Measurements from ENCODE around the gene MAP2K3.
"Not testable (repeated sequence)": the region's sequence is repeated elsewhere in the genome, so short reads cannot be mapped to it uniquely, and the experiment has no call there.

Gene MAP2K3

DNA sequence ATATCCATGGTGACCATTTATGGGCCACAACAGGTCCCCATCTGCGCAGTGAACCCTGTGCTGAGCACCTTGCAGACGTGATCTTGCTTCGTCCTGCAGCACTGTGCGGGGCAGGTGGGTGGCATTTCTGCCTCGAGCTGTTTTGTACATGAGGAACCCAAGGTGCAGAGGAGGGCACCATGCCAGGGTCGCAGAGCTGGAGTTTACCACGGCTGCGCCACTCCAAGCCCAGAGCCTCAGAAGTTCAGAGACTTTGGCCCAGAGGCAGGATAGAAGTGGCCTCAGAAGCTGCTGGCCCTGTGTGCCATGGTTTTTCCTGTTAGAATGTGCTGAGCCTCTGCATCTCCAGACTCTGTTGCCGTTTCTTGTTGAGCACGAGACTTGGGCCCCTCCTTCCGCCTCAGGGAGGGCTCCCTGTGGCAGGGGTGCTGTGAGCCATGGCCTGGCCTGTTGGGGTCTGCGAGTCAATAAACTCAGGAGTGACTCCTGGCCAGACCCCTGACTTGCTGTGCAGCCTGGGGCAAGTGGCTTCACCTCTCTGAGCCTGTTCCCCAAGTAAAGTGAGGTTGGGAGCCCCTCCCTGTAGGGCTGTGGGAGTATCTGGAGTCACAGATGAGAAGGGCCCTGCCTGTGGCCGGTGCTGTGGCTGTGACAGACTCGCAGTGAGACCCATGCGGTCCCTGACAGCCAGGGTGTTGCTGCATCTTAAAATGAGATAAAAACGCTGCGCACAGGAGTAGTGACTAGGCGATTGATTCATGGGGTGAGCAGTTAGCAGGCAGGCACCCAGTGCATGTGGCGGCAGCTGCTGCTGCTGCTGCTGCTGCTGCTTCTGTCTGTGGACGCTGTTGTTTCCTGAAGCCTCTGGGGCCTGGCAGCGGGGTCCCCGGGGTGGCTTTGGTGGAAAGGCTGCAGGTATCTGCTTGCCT is 11.8 kb downstream of the MAP2K3 start:
- DNase-seq (ENCODE audit: low spot score): no peak

DNA sequence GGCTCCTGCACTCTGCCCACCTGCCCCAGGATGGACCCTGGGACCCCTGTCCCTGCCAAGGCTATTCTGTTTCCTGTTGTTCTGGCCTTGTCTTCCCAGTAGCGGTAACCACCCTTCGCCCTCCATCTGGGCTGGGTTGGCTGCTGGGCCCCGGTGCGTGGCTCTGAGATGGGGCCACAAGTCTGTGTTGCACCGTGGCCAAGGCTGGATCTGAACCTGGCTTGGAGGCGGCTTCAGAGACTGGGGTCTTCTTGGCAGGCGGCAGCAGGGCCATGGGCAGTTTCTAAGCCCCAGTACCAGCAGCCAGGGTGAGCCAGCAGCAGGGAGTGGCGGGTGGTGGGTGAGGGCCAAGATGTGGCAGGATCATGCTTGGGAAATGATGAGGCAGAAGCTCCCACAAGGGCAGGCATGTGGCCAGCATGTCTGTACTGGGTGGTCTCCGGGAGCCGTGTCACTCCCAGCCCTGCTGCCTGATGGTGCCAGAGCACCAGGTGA is 12.6 kb downstream of the MAP2K3 start:
- no peak for DNase-seq (ENCODE audit: low spot score)

DNA sequence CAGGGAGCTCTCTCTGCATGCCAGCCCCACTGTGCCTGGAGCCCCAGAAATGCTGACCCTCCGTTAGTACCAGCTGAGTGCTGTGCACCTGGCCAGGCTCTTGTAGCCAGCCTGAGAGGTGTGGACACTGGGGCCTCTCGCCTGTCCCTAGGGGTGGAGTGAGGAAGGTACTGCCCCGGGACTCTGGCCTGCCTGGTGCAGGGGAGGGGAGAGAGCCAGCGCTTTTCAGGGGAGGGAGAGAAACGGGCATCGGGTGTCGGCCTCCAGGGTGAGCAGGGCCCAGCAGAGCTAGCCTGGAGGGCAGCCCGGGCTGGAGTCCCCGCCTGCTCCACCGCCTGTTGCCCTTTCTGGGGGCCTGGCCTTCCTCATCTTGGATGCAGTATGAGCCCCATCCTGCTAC is 13.1 kb downstream of the MAP2K3 start:
- no peak for DNase-seq (ENCODE audit: low spot score)

DNA sequence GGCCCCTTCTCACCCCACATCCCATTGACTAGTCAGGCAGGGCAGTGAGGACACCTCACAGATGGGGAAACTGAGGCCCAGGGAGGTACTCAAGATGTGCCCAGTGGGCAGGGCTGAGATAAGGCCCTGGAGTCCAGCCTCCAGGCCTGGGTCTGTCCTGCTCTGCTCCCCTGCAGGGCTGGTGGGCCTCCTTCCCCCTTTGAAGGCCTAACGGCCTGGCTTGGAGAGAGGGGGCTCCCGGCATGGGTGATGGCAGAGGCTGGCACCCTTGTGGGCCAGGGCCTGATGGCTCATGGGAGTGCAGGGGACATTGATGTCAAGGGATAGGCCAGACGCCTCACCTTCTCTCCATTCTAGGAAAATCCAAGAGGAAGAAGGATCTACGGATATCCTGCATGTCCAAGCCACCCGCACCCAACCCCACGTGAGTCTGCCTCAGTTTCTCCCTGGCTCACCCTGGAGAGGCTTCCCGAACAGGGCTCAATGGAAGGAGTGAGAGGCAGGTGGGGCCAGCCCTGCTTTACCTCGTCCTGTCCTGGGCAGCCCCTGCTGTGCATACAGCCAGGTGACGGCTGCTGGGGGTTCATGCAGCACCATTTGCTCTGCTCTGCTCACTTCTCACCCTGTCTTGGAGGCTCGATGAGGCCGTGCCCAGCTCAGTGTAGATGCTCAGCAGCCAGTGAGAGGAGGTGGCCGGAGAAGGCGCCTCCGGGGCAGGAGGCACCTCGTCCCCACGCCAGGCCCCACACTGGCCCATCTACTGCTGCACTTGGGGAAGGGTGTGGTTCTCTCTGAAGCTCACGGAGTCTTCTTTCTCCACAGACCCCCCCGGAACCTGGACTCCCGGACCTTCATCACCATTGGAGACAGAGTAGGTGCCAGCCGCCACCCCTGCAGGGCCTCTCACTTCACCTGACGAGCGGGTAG is 13.8 kb downstream of the MAP2K3 start:
- no peak for DNase-seq (ENCODE audit: low spot score)

DNA sequence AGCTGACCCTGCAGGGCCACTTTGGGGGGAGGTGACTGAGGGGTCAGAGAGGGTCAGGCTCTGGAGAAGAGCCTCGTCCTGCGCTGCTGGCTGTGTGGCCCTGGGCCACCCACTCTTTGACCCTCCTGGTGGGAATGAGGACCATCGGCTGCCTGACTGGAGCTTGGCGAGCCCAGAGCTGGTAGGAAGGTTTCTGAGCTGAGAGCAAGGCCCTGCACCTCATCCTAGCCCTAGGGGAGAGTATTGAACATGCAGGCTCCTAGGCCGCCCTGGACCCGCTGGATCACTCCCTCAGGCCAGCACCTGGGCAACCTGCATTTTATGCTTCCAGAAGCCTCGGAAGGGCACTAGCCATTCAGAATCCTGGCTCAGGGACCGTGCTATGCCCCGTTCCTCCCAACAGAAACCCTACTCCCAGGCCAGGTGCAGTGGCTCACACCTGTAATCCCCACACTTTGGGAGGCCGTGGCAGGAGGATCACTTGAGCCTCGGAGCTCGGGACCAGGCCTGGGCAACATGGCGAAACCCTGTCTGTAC is 14.5 kb downstream of the MAP2K3 start:
- no peak for DNase-seq (ENCODE audit: low spot score)

DNA sequence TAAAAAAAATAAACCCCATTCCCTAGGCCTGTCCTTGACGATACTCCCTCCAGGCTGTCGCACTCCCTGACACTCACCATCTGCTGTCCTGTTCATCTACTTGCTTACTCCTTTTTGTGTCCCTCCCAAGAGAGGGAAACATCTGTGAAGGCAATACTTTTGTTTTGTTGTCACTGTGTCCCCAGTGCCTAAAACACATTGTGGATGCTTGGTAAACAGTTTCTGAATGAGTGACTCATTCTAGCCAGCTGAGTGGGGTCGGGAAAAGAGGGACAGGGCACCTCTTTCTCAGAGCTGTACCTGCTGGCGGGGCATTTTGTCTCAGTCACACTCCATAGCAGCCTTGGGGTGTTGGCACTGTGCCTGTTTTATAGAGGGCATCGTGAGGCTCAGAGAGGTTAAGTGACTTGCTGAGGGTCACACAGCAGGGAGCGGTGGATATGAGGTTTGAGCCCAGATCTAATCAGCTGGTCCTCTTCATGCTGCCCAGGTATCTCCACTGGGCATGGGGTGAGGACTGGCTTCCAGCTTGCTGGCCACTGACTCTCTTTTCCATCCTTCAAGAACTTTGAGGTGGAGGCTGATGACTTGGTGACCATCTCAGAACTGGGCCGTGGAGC is 15.6 kb downstream of the MAP2K3 start:
- DNase-seq (ENCODE audit: low spot score): no peak

DNA sequence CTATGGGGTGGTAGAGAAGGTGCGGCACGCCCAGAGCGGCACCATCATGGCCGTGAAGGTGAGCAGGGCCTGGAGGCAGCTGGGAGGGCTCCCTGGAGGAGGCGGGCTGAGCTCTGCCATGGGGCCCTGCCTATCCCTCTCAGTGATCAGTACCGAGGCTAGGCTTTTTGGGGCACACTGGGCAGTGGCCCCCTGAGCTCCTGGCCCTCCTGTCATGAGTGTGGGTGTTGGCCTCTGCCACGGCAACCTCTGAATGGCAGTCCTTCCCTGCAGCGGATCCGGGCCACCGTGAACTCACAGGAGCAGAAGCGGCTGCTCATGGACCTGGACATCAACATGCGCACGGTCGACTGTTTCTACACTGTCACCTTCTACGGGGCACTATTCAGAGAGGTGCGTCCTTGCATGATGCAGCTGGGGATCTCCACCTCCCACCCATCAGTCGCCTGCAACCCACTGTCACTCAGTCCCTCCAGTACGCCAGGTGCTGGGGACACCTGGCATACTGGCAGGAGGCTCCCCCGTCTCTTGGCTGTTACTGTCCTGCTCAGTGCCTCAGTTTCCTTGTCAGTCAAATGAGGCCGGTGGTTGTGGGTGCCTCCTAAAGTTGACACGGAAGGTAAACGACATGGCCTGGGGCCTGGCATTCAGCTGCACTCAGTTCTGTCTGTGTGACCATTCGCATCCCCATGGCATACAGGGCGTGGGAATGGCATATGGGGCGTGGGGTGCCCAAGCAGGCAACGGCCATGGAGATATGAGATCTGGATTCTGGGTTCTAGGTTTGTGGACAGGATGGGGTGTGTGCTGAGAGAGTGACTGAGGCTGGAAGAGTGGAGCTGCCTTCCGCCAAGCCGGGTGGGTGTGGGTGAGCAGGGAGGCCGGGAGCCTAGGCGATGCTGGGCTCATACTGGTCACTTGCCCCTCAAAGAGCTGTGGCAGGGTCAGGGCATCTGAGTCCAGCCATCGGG is 16.4 kb downstream of the MAP2K3 start:
- no peak for DNase-seq (ENCODE audit: low spot score)

DNA sequence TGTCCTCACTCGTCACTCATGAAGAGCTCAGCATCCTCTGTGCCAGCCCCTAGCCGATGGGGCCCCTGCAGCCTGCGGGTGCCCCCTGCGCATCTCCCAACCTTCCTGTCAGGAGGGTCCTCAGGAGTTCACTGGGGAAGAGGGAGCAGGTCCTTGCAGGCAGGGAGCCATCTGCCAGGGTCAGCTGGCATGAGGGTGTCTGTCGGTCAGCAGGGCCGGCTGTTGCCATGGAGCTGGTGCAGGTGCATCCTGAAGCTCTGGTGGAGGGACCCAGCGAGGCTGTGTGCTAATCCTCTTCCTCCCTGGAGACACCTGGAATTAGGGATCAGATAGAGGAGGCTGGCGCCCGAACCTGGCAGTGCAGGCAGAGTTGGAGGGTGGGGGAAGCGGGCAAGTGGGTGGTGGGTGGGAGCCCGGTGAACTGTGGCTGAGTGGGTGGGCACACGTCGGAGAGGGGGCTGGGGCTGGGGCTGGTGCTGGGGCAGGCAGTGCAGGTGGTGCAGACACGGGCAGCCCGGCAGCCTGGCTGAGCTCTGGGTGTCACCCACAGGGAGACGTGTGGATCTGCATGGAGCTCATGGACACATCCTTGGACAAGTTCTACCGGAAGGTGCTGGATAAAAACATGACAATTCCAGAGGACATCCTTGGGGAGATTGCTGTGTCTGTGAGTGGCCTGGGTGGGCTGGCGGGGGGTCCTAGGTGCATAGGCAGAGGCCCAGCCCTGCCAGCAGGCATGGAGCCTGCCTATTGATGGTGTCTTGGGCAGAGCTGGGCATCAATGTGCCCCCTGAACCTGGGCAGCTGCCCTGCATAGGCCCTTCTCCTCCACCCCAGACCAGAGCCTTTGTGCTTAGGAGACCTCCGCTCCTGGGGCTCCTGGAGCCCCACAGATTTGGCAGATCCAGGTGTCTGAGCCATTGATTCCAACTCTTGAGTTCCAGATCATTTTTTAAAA is 17.4 kb downstream of the MAP2K3 start:
- DNase-seq (ENCODE audit: low spot score): no peak

DNA sequence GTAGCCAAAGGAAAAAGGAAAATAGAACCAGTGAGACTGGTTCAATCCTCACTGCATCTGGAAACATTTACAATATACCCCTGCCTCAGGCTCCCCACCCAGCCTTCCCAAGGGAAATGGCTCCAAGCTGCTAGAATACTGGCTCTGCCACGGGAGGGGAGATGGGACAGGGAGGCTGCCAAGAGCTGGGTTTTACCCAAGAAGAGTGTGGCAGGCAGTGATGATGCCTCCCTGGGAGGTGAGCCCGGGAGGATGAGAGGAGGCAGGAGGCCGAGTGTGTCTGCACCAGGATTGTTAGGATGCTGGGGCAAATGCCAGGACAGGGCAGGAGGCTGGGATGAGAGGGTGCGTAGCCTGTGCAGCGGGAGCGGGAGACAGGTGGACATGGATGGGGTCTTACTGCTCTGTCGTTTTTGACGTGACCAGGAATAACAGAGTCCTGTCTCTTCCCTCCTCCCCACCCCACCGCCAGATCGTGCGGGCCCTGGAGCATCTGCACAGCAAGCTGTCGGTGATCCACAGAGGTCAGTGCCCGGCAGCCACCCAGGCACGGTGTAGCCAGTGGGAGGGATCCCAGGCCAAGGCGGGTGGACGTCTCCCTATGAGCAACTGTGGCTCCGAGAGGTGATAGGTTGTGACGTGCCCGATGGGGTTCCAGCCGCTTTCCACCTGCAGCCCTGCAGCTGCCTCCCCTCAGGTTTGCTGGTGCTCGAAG is 18.4 kb downstream of the MAP2K3 start:
- DNase-seq (ENCODE audit: low spot score): no peak

DNA sequence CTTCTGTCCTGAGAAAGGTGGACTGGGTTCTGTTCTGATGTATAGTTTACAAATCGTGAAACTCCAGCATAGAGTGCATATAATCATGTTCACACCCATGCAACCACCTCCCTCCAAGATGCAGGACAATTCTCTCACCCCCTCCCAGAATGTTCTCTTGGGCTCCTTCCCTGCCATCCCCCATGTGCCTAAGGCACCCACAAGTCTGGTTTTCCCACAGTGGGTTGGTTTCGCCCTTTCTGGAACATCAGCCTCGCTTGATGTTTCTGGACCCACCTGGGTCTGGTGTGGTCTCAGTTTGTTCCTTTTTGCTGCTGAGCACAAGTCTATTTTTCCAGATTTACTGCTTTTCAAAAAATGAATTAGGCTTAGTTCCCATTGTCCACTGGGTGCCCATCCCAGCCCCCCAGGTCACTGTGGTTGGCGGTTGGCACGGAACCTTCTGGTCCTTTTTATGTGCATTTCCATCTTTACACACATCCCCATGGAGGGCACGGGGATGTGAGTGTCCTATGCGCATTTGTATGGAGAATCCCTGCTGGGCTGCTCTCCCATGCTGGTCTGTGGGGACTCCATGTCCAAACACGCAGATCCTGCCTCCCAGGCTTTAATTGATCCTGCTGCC is 19.0 kb downstream of the MAP2K3 start:
- no peak for DNase-seq (ENCODE audit: low spot score)

DNA sequence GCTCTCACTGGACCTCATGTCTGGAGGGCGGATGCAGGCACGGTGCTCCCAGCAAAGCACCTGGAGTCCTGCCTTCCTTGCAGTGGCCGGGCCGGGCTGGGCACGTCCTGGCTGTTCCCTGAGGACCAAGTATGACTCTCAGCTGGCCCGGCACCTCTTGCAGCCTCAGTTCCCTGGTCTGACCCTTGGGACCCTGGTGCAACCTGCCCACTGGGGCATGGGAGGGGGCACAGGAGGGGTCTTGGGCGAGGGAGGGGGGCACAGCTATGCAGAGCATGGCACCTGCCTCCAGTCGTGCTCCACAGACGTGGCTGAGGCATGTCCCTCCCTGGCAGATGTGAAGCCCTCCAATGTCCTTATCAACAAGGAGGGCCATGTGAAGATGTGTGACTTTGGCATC is 19.6 kb downstream of the MAP2K3 start:
- DNase-seq (ENCODE audit: low spot score): no peak

DNA sequence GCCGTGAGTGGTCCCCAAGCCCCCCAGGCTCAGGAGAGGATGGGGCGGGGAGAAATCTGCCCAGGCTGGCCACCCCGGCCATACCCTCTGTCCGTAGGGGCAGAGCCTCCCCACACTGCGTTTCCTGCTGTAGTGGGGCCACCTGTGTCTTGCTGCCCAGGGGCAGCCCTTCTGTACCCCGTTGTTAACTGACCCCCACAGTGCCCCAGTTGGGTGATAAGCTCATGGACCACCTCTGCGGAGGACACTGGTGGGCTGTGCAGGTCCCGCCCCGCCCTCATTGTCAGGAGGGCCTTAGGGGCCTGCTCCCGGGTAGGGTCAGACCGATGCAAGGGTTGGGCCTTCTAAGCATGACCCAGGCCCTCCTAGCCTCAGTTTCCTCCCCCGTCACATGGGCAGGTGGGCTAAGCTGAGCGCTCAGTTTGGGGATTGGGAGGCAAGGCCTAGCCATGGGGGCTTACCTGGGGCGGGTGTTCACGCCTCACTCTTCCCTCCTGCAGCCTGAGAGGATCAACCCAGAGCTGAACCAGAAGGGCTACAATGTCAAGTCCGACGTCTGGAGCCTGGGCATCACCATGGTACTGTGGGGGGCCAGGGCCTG is 20.1 kb downstream of the MAP2K3 start:
- peak; percentile 54 for DNase-seq (ENCODE audit: low spot score)

DNA sequence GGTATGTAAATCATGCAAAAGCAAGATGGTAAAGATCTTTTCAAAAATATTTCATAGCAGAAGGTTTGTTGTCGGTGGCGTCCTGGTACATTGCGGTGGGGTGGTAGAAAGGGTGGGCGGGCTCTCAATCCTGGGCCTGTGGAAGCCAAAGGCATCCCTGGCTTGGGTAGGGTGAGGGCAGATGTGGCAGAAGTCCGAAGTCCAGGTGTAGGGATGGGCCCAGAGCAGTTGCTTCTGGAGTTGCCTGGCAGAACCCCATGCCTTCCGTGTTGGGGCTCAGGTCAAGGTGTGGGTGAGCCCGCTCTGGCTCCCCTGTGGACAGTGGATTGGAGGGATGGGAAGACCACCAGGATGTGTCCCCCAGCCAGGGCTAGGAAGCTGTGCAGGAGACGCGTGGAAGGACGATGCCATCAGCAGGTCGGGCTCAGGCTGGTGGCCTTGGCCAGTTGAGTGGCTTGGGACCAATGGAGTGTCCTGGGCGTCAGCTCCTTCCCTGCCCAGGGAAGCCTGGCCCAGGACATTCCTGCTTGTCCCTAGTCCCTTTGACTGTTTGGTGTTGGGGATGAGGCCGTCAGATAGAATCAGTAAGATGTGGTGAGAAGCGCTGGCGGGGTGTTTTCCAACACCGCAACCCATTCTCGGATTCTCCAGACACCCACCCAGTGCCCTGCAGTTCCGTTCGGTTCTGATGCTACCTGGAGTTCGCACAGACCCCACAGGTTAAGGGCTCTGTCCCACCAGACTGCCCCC is 21.1 kb downstream of the MAP2K3 start:
- peak; percentile 61 for DNase-seq (ENCODE audit: low spot score)

DNA sequence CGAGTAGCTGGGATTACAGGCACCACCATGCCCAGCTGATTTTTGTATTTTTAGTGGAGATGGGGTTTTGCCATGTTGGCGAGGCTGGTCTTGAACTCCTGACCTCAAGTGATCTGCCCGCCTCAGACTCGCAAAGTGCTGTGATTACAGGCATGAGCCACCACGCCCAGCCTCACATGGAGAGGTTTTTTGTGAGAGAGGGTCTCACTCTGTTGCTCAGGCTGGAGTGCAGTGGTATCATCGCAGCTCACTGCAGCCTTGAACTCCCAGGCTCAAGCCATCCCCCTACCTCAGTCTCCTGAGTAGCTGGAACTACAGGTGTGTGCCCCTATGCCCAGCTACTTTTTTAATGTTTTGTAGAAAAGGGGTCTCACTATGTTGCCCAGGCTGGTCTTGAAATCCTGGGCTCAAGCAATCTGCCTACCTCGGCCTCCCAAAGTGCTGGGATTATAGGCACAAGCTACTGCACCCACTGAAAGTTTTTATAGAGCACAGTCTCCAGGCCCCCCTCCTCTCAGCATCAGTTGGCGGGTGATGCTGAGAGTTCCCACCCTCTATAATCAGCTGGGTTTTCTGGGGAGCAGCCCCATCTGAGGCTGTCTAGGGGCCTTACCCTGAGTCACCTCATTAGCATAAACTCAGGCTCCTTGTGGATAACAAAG is 22.2 kb downstream of the MAP2K3 start:
- DNase-seq (ENCODE audit: low spot score): not testable (repeated sequence)

DNA sequence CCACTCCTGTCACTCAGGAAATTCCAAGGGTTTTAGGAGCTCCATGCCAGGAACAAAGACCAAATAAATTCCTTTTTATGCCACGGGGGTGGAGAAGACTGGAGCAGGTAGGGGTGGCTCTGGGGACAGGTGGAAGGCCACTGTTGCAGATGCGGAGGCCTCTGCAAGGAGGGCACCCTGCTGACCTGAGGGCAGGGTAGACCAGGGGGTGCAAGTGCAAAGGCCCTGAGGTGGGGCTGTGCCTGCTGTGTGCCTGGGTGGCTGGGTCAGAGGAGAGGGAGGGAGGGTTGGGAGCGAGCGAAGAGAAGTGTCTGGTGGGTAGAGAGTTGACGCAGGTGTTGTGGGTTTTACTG is 22.7 kb downstream of the MAP2K3 start:
- not testable (repeated sequence) for DNase-seq (ENCODE audit: low spot score)

DNA sequence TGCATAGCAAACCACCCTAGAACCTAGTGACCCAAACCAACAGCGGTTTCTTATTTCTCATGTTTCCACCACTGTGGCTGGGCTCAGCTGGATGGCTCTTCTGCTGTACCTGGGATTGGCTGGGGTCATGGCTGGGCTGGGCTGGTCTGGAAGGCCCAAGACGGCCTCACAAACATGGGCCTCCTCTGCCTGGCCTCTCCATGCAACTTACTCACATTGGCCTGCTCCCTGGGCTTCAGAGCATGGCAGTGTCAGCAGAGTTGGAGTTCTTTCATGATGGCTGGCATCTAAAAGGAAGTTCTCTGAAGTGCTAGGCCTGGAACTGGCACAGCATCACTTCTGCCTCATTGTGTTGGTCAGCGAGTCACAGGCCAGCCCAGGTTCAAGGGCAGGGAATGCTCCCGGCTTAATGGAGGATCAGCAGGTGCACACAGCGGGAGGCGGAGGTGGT is 24.4 kb downstream of the MAP2K3 start:
- peak; percentile 37 for DNase-seq (ENCODE audit: low spot score)

All from left forelimb (tissue), 1 donor.